Renal pelvis (tissue), 4 donors: ENCODE results near the gene GABARAP. TPM values are rescaled to one million over a fixed set of nuclear protein-coding genes. Genes with fewer than 3 reads are reported as not detected.

ENCODE experiments used
- DNase-seq: peaks from one replicate; pipeline ENCODE4 v3.0.0-alpha.2; 2013
- polyA plus RNA-seq, 3 donors: library from polyadenylated mRNA; unstranded; fragments of 120-200 nt; gene quantifications; one replicate each; pipeline ENCODE4 v1.2.1, GENCODE V29; 2013; ENCODE audit not compliant: insufficient read length in 3 of 3

GABARAP gene
- polyA plus RNA-seq, 3 donors: 456 to 505 (median 482) TPM

DNA sequence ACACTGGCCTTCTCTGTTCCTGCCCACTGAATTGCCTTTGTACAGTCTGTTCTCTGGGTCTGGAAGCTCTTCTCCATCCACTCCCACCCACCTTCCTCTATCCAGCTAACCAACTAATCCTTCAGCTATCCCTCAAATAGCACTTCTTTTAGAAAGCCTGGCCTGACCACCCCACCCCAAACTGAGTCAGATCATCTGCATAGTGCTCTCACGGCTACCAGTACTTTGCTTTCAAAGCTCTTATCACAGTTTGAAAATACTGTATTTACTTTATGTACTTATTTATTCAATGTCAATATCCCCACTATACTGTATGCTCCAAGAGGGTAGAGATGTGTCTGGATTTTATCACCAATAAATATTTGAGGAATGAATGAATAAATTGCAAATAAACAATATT is 24.5 kb upstream of the GABARAP start:
- DNase-seq: no peak

DNA sequence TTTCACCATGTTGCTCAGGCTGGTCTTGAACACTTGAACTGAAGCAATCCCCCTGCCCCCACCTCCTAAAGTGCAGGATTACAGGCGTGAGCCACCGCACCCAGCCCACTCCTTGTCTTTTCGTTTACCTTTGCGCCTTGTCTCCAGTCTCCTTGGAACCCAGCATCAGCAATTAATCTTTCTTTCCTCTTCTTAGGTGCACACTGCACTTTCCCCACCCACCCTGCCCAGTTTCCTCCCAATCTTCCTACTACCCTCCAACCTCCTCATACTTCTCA is 21.5 kb upstream of the GABARAP start:
- DNase-seq: no peak

DNA sequence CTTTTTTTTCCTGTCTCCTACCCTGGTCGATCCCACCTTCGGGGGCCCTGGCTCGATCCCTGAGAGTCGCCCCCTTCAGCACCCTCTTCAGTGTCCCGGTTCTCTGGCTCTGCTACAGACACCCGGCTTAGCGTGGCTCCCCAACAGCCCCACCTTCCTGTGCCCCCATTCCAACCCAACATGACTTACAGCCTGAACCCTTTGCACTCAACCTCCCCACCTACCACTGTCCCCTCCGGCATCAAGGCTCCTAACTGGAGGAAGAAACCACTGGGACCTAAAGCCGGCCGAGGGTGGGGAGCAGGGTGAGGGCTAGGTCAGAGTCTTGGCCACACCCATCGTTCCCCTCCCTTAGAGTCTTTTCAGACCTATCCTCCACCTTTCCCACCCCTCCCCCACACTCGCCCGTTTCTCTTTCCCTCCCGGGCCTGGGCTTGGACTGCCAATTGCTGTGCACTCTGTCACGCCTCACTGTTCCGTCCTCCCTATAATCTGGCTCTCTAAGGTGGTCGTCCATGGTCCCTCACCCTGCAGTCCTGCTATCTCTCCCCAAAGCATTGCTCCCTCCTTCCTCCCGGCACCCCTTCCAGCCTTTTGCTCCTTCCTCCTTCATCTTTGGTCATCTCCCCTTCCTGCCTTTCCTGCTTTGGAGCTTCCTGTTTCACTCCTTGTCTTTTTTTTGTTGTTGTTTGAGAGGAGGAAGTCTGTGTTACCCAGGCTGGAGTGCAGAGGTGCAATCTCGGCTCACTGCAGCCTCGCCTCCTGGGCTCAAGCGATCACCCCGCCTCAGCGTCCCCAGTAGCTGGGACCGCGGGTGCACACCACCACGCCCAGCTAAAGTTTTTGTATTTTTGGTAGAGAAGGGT is 20.9 kb upstream of the GABARAP start:
- peak; percentile 48 for DNase-seq

DNA sequence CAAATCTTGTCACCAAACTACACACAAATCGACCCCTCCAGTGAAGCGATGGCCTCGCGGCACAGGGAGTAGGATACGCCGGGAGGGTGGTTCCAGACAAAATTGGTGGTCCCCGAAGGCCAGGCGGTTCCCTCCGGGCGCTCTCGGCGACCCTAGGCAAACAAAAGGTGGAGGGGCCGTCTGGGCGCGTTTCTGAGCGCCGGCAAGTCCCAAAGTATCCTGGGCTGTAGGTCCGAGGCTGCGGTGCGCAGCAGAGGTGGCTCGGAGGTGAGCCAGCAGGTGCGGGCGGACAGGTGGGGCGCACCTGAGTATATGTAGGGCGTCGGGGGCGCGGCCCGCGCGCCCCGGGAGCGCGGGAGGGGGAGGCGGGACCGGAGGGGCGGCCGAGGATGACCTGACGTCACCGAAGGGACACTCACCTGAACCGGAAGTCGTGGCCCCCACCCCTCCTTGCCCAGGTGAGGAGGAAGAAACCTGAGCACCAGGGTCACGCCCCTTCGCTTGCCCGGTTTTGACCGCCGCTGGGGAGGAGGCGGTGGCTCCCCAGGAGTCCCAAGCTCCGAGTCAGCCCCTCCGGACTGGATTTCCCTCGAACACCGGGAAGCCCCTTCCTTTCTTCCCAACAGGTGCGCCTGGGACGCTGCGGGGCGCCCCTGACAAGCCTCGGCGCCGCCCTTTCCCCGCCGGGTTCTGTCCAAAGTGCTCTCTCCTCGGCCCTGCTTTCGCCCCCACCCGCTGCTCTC is 20.1 kb upstream of the GABARAP start, which contains the start of gene CLDN7:
Gene CLDN7, minus strand, starts transcription at position 287 of the 743 bp plus-strand sequence. CDS start 435 bp downstream, outside the sequence.
- DNase-seq: peak; percentile 74

DNA sequence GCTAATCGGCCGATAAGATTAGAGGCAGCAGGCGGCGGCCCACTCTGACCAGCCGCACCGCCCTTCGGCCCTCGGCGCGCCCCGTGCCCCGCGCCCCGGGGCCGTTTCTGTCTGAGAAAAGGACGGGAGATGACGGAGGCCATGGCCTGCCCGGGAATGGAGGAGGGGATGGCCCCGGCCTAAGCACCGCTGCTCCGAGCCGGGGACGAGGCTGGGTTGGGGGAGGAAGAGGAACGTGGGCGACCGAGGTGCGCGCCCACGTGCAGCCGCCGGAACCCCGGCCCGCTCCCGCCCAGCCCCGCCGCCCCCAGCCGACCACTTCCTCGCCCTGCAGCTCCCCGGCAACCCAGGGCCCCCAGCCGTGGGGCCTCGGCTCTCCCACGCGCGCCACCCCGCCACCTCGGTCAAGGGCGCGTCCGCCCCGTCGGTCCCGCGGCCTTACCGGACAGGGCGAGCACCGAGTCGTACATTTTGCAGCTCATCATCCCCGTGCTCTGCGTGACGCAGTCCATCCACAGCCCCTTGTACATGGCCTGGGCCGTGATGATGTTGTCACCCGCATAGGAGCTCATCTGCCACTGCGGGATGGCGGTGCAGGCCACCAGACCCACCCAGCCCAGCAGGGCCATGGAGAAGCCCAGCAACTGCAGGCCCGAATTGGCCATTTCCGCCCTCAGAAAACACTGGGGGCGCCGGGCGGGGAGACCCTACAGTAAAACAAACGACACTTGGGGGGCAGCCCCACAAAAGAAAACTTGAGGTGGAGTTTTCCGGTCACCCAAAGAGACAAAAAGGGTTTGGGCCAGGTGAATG is 19.3 kb upstream of the GABARAP start:
- no peak for DNase-seq

DNA sequence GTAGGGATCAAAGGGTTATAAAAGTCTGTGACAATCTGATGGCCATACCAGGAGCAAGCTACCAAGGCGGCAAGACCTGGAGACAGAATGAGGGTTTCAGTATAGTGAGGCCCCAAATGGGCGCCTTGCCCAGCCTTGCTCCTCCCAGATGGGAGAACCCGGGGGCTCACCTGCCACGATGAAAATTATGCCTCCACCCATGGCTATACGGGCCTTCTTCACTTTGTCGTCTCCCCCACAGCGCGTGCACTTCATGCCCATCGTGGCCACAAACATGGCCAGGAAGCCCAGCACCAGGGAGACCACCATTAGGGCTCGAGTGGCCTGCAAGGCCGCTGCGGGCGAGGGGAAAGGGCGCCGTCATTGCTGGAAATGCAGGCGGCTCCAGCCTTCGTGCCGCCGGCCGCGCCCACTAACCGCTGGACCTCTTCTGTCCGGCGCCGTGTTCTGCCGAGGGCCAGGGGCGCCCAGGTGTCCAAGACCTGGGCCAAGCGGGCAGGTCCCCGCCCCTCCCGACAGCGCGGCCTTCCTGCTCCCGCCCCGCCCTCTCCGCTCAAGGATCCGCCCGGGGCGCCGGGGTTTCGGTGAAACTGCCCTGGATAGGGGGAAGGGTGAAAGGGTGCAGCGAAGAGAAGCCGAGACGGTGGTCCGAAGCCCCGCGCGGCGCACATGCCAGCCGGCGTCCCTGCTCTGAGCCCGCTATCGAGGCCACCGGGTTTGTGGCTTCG is 18.6 kb upstream of the GABARAP start:
- DNase-seq: no peak

DNA sequence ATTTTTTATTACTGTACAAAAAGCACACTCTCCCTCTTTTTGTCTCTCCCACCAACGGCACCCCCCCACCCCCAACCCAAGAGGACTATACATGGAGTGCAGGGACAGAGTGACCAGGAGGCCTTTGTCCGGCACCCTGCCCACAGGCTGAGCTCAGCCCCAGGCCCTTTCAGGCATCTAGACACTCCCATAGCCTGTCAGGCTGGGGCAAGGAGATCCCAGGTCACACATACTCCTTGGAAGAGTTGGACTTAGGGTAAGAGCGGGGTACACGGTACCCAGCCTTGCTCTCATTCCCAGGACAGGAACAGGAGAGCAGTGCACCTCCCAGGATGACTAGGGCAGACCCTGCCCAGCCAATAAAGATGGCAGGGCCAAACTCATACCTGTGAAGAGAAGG is 17.9 kb upstream of the GABARAP start:
- DNase-seq: no peak

DNA sequence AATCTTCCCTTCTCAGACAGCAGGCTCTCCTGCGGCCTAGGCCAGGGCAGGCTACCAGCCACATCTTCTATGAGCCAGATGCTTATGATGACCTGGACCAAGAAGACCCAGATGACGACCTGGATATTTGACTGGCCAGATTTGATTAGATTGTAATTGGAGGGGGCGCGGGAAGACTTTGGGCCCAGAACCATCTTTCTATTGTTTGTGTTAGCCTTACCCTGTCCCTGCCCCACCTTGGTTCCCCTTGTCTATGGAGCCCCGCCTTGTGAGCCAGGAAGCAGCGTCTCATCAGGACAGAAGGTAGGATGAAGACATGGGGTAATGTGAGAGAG is 17.3 kb upstream of the GABARAP start:
- no peak for DNase-seq

DNA sequence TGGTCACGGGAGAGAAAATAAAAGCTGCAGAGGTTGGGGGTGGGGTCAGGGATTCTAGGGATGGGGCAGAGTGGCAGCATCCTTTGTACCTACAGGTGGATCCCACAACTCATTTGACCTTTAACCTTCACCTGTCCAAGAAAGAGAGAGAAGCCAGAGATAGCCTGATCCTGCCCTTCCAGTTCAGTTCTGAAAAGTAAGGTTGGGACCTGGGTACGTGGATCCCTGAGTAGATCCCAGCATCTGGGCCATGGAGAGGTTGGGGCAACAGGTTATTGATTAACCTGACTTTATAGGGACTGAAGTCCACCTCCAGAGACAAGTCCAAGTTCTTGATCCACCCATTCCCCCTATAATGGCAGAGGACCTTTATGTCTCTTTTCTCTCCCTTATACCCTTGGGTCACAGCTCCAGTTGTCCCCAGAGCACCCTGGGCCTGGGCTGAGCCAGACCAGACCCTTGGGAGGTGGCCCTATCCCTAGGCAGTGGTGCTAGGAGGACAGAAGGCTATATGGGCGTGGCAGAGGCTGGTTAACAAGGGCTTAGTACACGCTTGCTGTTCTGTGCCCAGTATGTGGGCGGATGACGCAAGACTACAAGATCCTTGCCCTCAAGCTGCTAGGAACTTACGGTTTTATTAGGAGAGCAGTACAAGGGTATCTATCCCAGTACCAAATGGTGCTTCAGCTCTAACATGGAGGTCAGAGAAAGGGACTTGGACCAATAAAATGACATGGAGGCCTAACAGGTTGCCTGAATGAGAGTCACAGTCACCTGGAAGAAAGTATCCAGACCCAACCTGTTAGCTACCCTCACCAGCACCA is 16.7 kb upstream of the GABARAP start:
- DNase-seq: no peak

DNA sequence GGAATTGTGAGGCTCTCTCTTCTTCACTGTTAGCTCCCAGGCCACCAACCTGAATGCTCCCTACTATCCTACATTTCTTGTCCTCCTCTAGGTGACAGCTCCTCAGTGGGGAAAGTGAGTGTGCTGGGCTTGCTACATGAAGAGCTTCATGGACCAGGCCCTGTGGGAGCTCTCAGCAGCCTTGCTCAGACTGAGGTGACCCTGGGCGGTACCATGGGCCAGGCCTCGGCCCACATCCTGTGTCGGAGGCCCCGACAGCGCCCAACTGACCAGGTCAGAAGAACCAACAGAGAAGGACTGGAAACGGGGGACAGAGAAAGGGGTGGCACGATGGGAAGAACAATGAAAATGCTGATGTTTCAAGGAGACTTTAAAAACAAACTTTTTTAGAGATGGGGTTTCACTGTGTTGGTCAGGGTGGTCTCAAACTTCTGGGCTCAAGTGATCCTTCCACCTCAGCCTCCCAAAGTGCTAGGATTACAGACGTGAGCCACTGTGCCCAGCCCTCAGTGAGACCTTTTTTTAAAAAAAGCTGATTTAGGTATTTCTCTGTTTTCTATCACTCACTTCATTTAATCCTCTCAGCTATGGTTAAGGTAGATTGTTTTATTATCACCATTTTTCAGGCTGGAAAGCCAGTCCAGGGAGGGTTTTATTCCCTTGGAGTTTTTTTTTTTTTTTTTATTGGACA is 14.7 kb upstream of the GABARAP start:
- DNase-seq: no peak

DNA sequence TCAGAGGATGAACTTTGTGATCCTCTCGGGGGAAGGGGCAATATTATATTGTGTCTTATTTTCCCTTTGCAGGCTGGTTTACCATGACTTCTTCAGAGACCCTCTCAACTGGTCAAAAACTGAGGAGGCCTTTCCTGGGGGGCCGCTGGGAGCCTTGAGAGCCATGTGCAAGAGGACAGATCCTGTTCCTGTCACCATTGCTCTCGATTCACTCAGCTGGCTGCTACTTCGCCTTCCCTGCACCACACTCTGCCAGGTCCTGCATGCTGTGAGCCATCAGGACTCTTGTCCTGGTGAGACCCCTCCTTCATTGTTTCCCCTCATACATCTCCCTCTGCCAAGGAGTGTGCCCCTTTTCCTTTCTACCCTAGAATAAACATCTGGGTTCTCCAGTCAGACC is 12.3 kb upstream of the GABARAP start:
- DNase-seq: no peak

DNA sequence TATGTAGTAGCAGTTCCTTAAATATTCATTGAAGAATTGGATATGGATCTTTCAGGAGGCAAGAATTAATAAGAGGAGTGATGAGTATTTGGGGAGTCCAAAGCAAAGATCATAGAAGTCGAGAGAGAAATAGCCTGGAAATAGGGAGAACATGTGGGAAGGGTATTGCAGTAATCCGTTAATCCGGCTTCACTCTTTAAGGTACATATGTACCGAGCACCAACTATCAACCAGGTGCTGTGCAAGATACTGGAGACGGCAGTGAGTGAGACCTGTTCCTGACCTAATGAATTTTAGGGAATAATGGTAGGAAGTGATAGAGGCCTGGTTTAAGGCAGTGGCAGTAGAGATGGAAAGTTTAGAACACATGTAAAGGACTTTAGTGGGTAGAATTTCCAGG is 10.8 kb upstream of the GABARAP start:
- no peak for DNase-seq

DNA sequence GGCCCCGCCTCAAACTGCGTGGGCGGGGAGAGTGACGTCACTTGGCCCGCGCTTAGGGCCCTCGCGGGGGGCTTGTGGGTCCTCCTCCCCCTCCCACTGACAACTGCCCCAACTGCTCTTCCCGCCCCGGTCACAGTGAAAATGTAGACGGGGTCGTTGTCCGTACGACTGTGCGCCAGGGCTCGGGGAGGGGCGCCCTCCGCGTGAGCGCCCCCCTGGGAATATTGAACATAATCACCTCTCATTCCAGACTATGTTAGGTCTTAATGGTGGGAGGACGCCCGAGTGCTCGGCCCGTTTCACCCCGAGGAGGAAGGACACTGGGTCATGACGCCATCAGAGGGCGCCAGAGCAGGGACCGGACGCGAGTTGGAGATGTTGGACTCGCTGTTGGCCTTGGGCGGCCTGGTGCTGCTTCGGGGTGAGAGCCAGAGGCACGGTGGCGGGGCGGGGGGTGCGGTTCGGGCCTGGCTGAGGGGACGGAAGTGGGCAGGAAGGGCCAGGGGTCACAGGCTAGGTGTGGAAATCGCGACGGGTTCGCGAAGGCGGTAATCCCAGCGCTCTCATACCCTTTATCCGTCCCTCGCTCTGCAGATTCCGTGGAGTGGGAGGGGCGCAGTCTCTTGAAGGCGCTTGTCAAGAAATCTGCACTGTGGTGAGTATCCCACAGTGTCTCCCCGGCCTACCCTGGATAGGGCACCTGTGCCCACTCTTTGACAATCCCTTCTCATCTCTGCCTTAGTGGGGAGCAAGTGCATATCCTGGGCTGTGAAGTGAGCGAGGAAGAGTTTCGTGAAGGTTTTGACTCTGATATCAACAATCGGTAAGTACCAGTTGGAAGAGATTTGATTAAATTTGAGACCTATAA is 10.2 kb upstream of the GABARAP start, which contains the start of gene ELP5:
Gene ELP5, plus strand, starts transcription at position 40 of the 868 bp plus-strand sequence. Its CDS starts 336 bp downstream, at position 376.
- peak; percentile 96 for DNase-seq

DNA sequence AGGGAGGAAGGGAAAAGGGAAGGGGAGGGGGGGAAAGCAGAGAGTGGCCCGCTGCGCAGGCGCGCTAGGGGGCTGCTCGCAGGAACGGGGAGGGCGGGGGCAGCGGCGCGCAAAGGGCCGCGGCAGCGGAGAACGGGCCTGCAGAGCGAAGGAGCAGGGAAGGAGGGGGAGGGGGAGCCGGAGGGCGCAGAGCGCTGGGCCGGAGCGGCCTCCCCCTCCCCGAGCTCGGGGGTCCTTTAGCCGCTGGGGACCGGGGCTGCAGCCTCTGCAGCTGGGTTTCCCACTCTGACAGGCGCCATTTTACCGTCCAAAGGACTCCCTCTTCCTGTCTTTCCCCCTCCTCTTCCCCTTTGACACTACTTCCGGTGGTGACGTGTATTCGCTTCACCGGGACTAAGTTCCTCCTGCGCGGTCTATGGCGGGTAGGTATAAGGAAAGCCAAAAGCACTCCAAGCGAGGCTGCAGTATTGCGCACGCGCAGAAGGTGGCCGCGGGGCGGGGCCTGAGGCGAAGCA is 9.5 kb upstream of the GABARAP start, which contains the start of gene CTDNEP1:
Gene CTDNEP1, minus strand, starts transcription at position 74 of the 515 bp plus-strand sequence. CDS start 438 bp downstream, outside the sequence.
- DNase-seq: peak; percentile 100

DNA sequence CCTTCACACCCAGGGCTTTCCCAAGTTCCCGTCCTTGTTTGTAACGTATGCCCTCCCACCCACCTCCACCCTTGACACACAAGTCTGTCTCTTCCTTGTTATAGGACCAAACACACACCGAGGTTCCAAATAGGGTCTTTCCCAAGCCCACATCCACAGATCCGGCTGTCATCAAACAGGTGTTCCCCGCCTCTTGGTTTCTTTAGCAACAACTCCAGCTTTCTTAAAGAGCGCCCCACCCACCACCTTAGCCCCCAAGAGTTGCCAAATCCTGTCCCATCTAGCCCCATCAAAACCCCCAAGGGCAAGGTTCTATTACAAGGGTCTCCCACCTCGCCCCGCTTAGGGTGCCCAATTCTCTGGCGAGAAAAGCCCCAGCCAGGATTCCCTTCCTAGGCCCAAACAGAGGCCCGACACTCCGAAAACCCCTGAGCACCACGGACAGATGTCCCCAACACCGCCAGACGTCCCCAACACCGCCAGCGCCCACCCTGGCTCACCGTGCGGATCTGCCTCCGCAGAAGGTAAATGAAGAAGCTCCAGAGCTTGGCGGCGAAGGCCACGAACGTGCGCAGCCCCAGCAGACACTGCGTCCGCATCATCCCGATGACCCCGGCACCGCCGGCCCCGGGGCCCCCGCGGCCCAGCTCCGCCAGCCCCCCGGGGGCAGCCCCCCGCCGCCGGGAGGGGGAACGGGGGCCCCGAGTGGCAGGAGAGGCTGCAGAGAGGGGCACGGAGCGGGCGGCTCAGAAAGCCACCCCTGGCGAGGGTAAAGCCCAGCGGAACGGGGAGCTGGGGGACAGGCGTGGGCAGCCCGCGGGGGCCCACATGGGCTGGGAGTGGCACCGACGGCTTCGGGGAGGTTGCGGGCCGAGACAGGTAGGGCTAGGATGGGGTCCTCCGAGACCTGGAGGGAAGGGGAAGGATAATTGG is 8.7 kb upstream of the GABARAP start:
- no peak for DNase-seq

DNA sequence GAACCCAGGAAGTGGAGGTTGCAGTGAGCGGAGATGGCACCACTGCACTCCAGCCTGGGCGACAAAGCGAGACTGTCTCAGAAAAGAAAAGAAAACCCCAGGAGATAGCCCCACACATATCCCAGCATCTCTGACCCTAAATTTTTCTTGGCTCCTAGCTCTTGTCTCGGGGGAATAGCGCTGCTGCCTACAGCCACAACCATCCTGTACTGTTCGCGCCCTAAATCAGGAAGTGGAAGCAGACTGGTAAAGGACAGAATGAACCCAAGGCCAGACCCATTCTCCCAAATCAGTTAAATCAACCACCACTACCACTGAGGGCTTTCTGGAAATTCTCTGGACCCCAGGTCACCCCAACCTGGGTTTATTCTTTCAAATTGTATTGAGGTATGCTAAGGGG is 7.6 kb upstream of the GABARAP start:
- no peak for DNase-seq

DNA sequence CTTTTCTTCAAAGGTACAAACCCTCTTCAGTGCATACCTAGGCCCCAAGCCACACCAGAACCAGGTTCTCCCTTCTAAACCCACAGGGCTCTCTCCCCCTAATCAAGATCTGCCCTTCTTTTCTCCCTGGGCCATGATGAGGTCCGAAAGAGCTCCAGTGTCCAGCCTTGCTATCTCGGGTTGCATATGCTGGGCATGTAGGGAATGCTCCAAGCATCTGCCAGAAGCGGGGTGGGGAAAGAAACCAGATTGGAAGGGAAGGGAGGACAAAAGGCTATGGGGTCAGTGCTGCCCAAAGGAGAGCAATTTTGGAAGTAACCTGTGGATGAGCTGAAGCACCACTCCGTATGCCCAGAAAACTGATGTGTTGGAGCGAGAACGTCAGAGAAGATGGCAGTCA is 7.0 kb upstream of the GABARAP start:
- no peak for DNase-seq

DNA sequence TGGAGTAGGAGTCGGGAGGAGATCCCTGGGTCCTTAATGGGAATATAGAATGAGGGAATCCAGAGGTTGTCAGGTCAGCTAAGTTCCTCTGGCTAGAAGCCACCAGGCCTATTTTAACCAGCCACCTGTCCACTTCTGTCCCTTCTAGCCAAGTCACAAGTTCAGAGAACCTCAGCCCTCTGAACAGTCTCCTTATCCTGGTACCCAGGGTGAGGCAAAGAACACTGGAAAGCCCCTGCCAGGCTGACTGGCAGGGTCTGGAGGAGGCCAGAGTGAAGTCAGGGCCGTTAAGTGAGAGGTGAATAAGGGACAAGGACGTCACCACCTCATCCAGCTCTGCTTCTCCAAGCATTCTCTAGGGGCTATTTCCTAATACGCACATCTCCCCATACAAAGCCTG is 6.5 kb upstream of the GABARAP start:
- DNase-seq: no peak
